Tibial nerve (tissue), 4 donors: Measurements from ENCODE around the gene TEX26. TPM values are rescaled to one million over a fixed set of nuclear protein-coding genes. Genes with fewer than 3 reads are reported as not detected.
A peak's percentile ranks its signal among the peaks of the same experiment; 100 is the strongest.

Experiments
- DNase-seq, 2 donors: peaks; one replicate each; pipeline ENCODE4 v3.0.0-alpha.2; 2019; ENCODE audit warnings: low spot score in 2 of 2
- H3K27ac ChIP-seq, 4 donors: fragments of 200-600 bp; sonication (generic) in 3 of 4; one replicate each; pipeline ENCODE4 v1.5.1; 2017 to 2019; ENCODE audit warnings: mild to moderate bottlenecking in 1 of 4
- H3K27me3 ChIP-seq, 2 donors: fragments of 200-600 bp; sonication (generic) in 1 of 2; one replicate each; pipeline versions ENCODE4 v1.5.1 to v1.6.0; 2017 to 2019
- H3K36me3 ChIP-seq, 3 donors: fragments of 200-600 bp; sonication (generic); one replicate each; pipeline ENCODE4 v1.5.1; 2018 to 2019
- H3K4me1 ChIP-seq, 4 donors: fragments of 200-600 bp; sonication (generic) in 3 of 4; one replicate each; pipeline ENCODE4 v1.5.1; 2017 to 2019
- H3K4me3 ChIP-seq, 4 donors: fragments of 200-600 bp; sonication (generic) in 3 of 4; one replicate each; pipeline ENCODE4 v1.5.1; 2017 to 2019; ENCODE audit warnings: mild to moderate bottlenecking in 1 of 4, moderate library complexity in 1 of 4
- H3K9me3 ChIP-seq, 4 donors: fragments of 200-600 bp; sonication (generic) in 3 of 4; one replicate each; pipeline ENCODE4 v1.5.1; 2017 to 2019
- CTCF ChIP-seq, 5 experiments: fragments of 200-600 bp in 3 of 5; fragments of 450-650 bp in 2 of 5; sonication (generic) in 3 of 5; IDR thresholded peaks; one replicate each; pipeline ENCODE4 v1.5.1; 2016 to 2019; ENCODE audit warnings: antibody characterized with exemption in 5 of 5, mild to moderate bottlenecking in 3 of 5, moderate library complexity in 2 of 5
- EP300 ChIP-seq, 2 donors: sonication (generic); formaldehyde crosslinking; IDR thresholded peaks; one replicate each; pipeline ENCODE4 v1.6.1; 2017; ENCODE audit warnings: antibody characterized with exemption in 2 of 2, mild to moderate bottlenecking in 1 of 2
- POLR2A ChIP-seq, 2 donors: fragments of 450-650 bp; IDR thresholded peaks; one replicate each; pipeline ENCODE4 v1.6.1; 2017; ENCODE audit warnings: antibody characterized with exemption in 2 of 2, mild to moderate bottlenecking in 2 of 2, moderate library complexity in 2 of 2
- whole genome bisulfite sequencing, 2 donors: methylation state at CpG; one replicate each; pipeline ENCODE4 v1.1.5; 2018; 5-methylcytosine and 5-hydroxymethylcytosine counted together
- total RNA-seq, 4 donors: library from RNA; depleted of rRNA; stranded (reverse); fragments of >200 nt; gene quantifications; one replicate each; pipeline ENCODE4 v1.1.0, GENCODE V29; 2016

TEX26 gene
- total RNA-seq, 4 donors from 2014 or later, result not detected

GRCh38 chr13:30971575-30971974 is 39.1 kb downstream of the TEX26 start:
- Histone ChIP-seq H3K27ac (no peak overlapping the region), H3K9me3 (no peaks in the 10 kb centered on the region), H3K27me3 (no peaks in the 10 kb centered on the region), H3K4me1 (no peaks in the 10 kb centered on the region), H3K4me3 (no peak overlapping the region), H3K36me3 (no peaks in the 10 kb centered on the region)
- TF ChIP-seq POLR2A (IDR thresholded peaks at IDR 0.05) (no peak), EP300 (IDR thresholded peaks at IDR 0.05) (no peak), CTCF (IDR thresholded peaks at IDR 0.05) (no peak)
- DNase-seq, result no peak
- WGBS, 2 donors, result 78 to 79% methylated on average over 2 of the region's 2 CpGs

GRCh38 chr13:30972888-30973377 is 40.5 kb downstream of the TEX26 start:
- 0% methylated on average over 1 of the region's 1 CpG for WGBS, 2 donors
- Histone ChIP-seq H3K36me3 (no peaks in the 10 kb centered on the region), H3K9me3 (no peaks in the 10 kb centered on the region), H3K4me3 (no peak overlapping the region), H3K27ac (no peak overlapping the region), H3K27me3 (no peaks in the 10 kb centered on the region), H3K4me1 (peaks cover 0 to 5% (median 0%) of the 10 kb centered on the region in 4 donors)
- TF ChIP-seq CTCF (IDR thresholded peaks at IDR 0.05) (no peak), EP300 (IDR thresholded peaks at IDR 0.05) (no peak)
- no peak for DNase-seq

DNA sequence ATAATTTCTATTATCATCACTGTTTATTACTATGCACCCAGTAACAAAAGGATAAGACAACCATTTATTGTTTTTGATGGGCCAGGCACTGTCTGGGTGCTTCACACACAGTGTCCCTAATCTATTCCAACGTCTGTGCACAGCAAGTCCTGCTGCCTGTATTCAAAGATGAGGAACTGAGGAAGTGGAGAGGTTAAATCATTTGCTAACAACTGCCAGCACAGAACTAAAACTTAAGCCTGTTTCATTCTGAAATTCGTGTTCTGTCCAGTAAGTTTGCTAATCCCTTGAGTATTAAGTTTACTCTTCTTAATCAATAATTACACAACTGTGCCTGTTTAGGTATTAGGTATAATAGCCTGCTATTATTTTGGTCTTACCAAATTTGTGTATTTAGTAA is 41.9 kb downstream of the TEX26 start:
- Histone ChIP-seq H3K4me1 (peaks cover 0 to 6% (median 0%) of the 10 kb centered on the region in 4 donors), H3K27me3 (no peaks in the 10 kb centered on the region), H3K4me3 (no peak overlapping the region), H3K27ac (no peak overlapping the region), H3K9me3 (no peaks in the 10 kb centered on the region), H3K36me3 (no peaks in the 10 kb centered on the region)
- no peak for DNase-seq
- TF ChIP-seq CTCF (IDR thresholded peaks at IDR 0.05), result no peak
- no peak for TF ChIP-seq EP300 (IDR thresholded peaks at IDR 0.05)
- TF ChIP-seq POLR2A (IDR thresholded peaks at IDR 0.05), result no peak
- WGBS, 2 donors, result 22 to 26% methylated on average over 2 of the region's 2 CpGs

DNA sequence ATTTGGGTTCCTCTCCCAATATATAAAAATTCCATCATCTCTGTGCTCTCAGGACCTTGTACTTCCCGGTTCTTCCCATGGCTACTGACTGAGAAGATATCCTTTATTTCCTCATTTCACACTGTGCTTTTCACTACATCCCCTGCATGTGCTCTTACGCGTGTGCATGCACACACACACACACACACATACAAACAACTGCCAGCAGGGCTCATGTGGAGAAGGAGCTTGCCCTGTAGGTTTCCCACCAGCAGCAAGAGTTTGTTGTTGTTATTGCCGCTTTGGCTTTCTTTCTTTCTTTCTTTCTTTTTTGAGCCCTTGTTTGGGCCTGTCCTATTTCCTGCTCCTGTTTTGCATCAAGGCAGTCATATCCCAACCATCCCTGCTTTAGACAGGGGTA is 43.6 kb downstream of the TEX26 start:
- Histone ChIP-seq H3K27me3 (no peaks in the 10 kb centered on the region), H3K4me1 (peaks cover 0 to 6% (median 0%) of the 10 kb centered on the region in 4 donors), H3K9me3 (no peaks in the 10 kb centered on the region), H3K4me3 (no peak overlapping the region), H3K27ac (no peak overlapping the region), H3K36me3 (no peaks in the 10 kb centered on the region)
- no peak for DNase-seq
- WGBS, 2 donors, result 71 to 75% methylated on average over 4 of the region's 4 CpGs
- TF ChIP-seq POLR2A (IDR thresholded peaks at IDR 0.05) (no peak), EP300 (IDR thresholded peaks at IDR 0.05) (no peak), CTCF (IDR thresholded peaks at IDR 0.05) (no peak)

GRCh38 chr13:30978981-30979956 is 46.8 kb downstream of the TEX26 start:
- Histone ChIP-seq H3K9me3 (no peaks in the 10 kb centered on the region), H3K4me1 (peaks cover 0 to 6% (median 0%) of the 10 kb centered on the region in 4 donors), H3K27me3 (no peaks in the 10 kb centered on the region), H3K27ac (no peak overlapping the region), H3K4me3 (no peak overlapping the region), H3K36me3 (no peaks in the 10 kb centered on the region)
- no peak for TF ChIP-seq POLR2A (IDR thresholded peaks at IDR 0.05)
- TF ChIP-seq CTCF (IDR thresholded peaks at IDR 0.05), result peak in 1 of 5 experiments; percentile 17
- no peak for TF ChIP-seq EP300 (IDR thresholded peaks at IDR 0.05)
- no peak for DNase-seq
- WGBS, 2 donors, result 69 to 77% methylated on average over 6 to 15 of the region's 15 CpGs
